Stimulated activated CD8-positive, alpha-beta memory T cell treated with anti-CD3 and anti-CD28 coated beads, Interleukin-4, amount 100 ng/mL, for 1 hour (primary cell): ENCODE results near the gene MYOT.
"Not testable (repeated sequence)": the region's sequence is repeated elsewhere in the genome, so short reads cannot be mapped to it uniquely, and the experiment has no call there.

Experiments
- DNase-seq, 2 donors: peaks; one replicate each; pipeline ENCODE4 v3.0.0-alpha.2; 2020; ENCODE audit warnings: low read depth in 2 of 2, low spot score in 1 of 2

The MYOT gene

GRCh38 chr5:137867664-137868063 lies at the start of gene MYOT:
Gene MYOT, plus strand, starts transcription at chr5:137867860. Its CDS starts 2,792 bp downstream, at chr5:137870652.
- no peak for DNase-seq

GRCh38 chr5:137819766-137820165 lies 47.9 kb upstream of the MYOT start:
- DNase-seq: no peak

DNA sequence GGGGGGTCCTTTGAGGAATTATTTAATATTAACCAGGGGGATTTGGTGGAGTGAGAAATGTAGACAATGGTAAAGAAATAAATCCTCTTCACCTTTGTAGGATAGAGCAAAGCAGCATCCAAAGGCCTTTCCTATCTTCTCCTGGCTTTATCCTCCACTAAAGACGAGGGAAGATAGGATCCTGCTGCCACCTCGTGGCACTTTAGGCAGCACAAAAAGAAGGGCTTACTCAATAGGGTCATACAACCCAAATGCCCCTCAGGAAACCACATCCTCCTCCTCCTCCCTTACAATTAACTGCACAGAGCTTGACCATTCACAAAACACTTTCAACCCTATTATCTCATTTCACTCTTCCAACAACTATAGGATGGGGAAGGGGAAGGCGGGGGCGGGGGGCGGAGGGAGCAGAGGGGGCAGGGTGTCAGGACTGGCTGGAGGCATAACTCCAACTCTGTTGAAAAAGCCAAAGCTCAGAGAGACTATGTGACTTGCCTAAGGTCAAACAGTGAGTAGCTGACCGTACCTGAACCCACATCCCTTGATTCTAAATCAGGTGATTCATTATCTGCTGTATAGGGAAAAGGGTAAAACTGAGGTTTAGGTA lies 45.4 kb upstream of the MYOT start:
- no peak for DNase-seq

DNA sequence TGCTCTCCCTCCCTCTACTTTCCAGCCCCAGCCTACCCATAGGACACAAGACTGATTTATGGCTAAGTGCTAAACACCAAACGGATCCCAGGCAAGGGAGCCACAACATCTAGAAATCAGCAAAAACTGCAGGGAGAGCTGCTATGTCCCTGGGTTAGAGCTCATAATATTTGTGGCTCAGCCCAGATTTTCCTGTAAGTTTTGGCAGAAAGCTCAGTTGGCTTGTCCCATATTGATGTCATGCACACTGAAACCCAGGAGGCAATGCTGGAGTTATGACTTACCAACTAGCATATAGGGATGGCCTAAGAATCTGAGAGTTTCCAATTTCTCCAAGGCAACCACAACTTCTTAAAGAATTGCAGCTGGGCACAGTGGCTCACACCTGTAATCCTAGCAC lies 44.7 kb upstream of the MYOT start:
- DNase-seq: no peak

GRCh38 chr5:137825165-137825564 lies 42.5 kb upstream of the MYOT start:
- no peak for DNase-seq

- DNase-seq: no peak
Measured at GRCh38 chr5:137826067-137826466, 41.6 kb upstream of the MYOT start.

- DNase-seq: no peak
Measured at GRCh38 chr5:137828180-137828579, 39.5 kb upstream of the MYOT start.

DNA sequence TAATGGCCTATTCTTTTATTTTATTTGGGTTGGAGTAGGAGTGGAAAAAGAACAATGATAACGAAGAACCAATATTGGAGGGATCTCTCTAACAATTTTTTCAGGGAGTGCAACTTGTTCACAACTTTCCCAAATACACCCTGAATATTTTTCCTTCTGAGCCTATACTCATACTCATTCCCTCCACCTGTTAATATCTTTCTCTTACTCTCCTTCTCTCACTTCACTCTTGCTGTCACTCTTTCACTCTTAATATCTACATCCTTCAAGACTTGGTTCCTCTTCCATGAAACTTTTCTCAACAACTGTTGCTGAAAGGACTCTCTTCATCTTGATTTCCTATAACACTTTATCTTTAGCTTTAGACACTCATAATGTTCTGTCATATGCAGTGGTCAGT lies 39.0 kb upstream of the MYOT start:
- DNase-seq: no peak

GRCh38 chr5:137831105-137831504 lies 36.6 kb upstream of the MYOT start:
- DNase-seq: no peak

- no peak for DNase-seq
Measured at GRCh38 chr5:137831526-137831925, 36.1 kb upstream of the MYOT start.

- no peak for DNase-seq
Measured at GRCh38 chr5:137832416-137832815, 35.2 kb upstream of the MYOT start.

DNA sequence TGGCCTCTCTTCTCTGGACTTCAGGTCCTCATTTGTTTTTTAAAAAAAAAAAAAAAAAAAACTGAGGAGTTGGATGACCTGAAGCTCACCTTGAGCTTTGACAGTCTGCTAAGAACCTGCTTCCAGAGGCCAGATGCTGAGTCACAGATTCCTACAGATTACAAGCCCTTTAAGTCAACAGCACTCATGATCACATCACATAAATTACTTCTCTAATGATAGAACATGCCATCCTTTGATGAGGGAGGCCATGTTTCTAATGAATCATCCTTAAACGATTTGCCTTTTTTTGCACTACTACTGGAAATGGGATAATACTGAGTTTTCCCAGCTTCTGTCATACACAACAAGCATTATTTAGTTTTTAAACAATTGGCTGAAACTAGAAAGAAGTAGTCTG lies 34.2 kb upstream of the MYOT start:
- DNase-seq: no peak

DNA sequence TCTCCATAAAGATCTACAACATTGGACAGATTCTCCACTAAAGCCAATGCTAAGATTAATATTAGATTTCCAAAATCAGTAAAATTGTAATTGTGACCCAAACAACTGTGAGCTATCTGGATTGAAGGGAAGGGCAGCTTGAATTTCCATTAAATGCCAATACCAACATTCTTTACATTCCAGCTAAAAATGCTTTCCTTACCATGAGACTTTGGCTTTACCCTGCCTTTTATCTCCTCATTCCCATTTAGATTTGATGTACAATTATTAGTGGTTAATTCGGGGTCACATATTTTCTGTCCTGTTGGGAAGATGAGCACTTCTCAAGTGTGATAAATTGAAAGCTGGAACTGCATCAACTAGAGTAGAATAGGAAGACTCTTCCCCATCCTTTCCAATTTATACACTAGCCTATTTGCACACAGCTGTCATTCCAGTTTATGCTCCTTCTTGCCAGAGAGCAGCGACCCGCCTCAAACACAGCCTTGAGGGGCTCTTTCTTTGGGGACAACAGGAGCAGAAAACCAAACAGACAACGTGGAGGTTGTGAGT lies 33.1 kb upstream of the MYOT start:
- DNase-seq: no peak

DNA sequence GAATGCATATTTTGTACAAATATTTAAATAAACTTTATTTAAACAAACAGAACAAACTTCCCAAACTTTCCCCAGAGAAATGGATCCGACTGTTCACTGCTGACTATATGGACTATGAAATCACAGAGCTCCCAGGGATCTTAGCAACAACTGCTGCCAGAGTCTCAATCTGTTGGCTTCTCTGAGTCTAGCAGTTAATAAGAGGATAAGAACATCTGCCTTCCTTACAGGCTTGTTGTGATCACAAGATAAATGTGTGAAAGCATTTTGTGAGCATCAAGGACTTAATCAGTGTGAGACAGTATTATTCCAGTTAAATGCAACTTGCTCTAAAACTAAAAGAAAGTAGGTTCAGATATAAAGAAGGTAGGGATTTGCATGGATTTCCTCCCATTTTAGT lies 31.4 kb upstream of the MYOT start:
- no peak for DNase-seq

DNA sequence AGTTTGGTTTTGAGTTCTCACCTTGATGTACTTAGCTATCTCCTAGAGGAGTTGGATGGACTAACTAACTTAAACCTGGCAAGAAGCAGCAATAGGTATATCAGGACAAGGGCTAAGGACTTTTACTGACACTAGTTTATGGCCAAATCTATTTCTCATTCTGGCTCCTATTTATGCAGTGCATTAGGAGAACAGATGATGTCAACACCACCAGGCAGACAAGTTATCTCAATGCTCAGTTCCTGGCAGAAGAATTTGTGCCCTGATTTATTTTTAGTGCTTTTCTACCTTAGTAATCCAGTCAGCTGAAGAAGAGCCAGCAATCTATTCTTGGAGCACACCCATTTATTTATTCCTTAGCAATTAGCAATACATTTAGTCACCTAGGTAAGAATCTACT lies 30.7 kb upstream of the MYOT start:
- DNase-seq: no peak

DNA sequence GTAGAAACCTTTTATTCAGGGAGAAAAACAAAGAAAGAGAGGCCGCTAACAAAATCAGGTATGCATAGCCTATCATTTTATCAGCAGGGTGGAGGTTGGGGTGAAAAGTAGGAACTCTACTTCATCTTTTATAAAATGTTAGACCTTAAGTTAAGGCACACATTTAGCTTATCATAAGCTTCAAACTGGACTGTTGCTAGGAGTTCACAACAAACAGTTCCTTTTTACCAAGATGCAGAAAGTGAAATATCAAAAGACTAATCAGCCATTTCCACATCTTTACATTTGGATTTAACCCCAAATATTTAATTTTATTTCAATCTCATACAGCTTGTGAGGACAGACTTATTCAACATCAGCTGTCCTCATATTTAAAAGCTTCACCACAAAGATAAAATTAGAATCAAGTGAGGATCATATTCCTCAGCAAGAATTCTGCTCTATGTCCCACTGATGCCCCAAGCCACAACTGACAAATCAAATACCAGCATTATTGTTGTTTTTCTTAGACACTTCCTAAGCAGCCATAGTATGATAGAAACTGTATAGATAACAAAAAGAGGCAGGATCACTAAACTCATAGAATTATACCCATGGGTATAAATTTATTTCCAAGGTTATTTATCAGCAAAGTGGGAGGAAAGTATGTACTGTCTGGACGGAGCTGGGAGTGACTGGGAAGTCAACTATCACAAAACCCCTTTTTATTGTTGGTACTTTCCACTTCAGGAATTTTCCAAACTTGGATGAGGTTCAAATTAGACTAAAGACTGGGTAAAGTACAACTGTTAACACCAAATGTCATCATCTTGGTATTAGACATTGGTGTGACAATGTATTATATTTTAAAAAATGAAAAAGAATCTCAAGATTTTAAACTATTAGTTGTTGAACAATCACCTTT lies 29.9 kb upstream of the MYOT start:
- no peak for DNase-seq

GRCh38 chr5:137838976-137839375 lies 28.7 kb upstream of the MYOT start:
- no peak for DNase-seq

- DNase-seq: no peak
Measured at GRCh38 chr5:137842296-137842695, 25.4 kb upstream of the MYOT start.

- no peak for DNase-seq
Measured at GRCh38 chr5:137843676-137844299, 23.9 kb upstream of the MYOT start.

GRCh38 chr5:137845472-137845871 lies 22.2 kb upstream of the MYOT start:
- DNase-seq: no peak

- DNase-seq: no peak
Measured at GRCh38 chr5:137847687-137848086, 20.0 kb upstream of the MYOT start.

DNA sequence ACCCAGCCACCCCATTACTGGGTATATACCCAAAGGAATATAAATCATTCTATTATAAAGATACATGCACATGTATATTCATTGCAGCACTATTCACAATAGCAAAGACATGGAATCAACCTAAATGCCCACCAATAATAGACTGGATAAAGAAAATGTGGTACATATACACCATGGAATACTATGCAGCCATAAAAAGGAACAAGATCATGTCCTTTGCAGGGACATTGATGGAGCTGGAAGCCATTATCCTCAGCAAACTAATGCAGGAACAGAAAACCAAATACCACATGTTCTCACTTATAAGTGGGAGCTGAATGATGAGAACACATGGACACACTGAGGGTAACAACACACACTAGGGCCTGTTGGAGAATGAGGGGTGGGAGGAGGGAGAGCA lies 14.5 kb upstream of the MYOT start:
- DNase-seq: not testable (repeated sequence)
